Esophagus mucosa (tissue), 1 donor: Measurements from ENCODE around the gene DNAH14. TPM values are rescaled to one million over a fixed set of nuclear protein-coding genes. Genes with fewer than 3 reads are reported as not detected.
A peak's percentile ranks its signal among the peaks of the same experiment; 100 is the strongest.
"Not testable (repeated sequence)": the region's sequence is repeated elsewhere in the genome, so short reads cannot be mapped to it uniquely, and the experiment has no call there.

Source experiments
- ATAC-seq: fragments of 200-7000 bp; cut with Tn5 transposase; one replicate; pipeline ENCODE4 v1.9.1; 2020
- total RNA-seq: library from RNA; stranded (reverse); gene quantifications from one replicate; pipeline ENCODE4 v1.2.4, GENCODE V29; 2023
- donor health status: DM: yes; HTN: yes; CAD: no.

The DNAH14 gene
- total RNA-seq, 1 donor from 2014 or later, result 5.9 TPM

DNA sequence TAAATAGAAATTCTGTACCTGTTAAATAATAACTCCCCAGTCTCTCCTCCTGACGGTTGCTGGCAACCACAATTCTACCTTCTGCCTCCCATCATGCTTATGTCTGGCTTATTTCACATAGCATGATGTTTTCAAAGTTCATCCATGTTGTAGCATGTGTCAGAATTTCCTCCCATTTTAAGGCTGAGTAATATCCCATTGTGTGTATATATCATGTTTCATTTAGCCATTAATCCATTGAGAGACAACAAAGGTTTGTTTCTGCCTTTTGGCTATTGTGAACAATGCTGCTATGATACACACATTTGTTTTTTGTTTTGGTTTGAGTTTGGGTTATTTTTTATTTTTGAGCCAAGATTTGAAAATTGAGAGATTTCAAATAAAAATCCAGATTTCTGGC lies 426.4 kb downstream of the DNAH14 start:
- ATAC-seq, result no peak

DNA sequence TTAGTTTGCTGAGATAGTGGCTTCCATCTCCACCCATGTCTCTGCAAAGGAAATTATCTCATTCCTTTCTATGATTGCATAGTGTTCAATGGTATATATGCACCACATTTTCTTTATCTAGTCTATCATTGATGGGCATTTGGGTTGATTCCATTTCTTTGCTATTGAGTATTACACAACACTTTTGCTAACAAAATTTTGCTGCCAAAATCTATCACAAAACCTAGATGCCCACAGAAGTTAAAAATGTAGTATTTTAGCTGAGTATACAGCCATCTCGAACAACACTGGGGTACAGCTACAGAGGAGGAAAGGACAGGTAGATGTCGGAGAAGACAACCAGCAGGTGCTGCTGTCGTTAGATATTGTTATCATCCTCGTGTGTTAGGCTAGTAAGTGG lies 430.6 kb downstream of the DNAH14 start:
- ATAC-seq, result no peak

DNA sequence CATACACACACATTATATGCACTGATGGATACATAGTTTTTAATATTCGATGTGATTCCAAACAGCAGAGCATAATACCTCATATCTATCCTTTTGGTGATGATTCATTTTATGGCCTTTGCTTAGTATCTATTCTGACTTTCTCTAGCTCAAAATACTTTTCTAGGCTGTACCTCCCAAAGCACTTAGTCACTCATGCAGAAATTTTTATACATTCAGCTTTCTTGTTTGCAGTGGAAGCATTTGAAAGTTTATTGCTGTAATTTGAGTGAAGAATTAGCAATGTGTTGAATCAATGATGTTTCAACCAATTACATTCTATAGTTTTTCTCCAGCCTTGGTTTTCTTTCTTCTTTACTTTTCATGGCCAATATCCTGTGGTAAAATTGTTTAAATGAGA lies 431.7 kb downstream of the DNAH14 start:
- no peak for ATAC-seq

DNA sequence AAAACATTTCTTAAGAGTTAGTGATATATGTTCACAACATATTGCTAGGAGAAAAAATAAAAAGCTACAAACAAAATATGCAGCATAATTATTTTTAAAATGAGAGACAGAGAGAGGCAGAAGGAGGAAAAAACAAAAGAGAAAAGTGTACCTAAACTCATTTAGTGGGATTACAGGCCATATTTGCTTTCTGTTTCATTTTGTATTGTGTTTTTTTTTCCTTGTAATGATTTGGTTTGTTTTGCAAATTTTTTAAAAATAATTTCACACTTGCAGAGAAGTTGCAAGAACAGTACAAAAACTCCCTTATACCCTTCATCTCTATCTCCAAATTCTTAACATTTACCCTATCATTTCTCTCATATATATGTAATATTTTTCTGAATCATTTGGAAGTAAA lies 433.3 kb downstream of the DNAH14 start:
- no peak for ATAC-seq

DNA sequence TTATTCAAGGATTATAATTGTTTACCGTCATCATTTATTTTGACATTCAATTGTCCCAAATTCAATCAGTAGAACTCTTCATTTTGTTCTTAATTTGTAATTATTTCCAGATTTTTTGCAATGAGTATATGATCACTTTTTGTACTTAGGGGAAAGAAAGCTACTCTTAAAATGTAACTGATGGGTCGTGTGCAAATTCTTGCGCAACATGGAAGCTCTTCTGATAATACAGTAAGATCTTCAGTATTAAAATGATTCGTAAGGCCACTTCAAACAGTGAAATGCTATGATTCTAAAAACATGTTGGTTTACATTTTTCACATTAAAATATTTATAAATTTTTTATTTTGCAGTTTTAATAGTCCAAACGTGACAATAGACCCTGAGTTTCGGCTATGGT lies 435.0 kb downstream of the DNAH14 start:
- no peak for ATAC-seq

DNA sequence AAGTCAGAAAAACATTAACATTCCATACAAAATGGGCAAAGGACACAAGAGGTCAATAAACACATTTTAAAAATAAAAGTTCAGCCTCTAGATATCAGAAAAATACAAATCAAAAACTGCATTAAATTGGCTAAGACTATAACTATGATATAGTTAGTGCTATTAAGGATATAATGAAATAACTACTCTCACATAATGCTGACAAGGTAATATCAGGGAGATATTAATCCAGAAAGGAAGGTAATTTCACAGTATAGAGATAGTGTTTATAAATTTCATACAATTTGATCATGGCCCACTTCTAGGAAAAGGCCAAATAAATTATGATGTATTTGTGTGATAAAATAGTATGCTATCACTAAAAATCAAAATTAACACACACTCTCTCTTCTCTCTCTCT lies 436.5 kb downstream of the DNAH14 start:
- ATAC-seq, result no peak

DNA sequence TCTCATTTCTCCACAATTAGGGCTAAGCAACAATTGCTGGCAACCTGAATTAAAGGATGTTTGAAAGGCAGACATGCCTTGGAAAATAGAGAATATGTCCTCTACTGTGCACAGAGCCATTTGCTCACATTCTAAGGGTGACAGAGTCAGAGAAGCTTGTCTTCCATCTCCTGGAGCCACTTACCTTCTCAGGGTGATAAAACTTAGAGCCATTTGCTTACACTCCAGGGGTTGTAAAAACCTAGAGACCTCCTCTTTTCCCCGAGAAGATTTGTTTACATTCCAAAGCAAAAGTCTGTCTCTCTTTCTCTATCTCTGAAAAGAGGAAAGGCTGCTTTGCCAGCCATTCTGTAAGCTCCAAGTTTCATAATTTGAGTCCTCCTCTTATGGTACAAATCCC lies 437.1 kb downstream of the DNAH14 start:
- ATAC-seq, result no peak

DNA sequence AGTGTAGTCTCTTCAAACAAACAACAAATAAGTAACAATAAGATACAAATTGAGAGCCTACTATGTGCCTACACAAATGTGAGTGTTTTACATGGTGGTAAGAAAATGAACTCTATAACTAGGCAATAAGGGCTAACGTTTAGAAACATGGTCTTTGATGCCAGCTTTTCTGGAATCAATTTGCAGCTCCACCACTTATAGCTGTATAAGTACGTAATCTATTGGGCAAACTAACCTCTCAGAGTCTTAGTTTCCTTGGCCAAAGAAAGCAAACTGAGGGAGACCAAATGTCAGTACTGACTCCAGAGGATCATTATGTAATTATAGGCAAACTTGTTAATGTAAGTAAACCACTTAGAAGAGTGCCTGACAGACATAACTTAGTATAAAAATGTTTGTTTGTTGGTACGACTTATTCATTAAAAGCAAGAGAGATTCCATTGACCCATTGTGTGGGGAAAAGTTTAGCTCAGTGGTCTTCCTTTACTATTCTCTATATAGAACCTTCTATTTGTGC lies 438.6 kb downstream of the DNAH14 start:
- no peak for ATAC-seq

DNA sequence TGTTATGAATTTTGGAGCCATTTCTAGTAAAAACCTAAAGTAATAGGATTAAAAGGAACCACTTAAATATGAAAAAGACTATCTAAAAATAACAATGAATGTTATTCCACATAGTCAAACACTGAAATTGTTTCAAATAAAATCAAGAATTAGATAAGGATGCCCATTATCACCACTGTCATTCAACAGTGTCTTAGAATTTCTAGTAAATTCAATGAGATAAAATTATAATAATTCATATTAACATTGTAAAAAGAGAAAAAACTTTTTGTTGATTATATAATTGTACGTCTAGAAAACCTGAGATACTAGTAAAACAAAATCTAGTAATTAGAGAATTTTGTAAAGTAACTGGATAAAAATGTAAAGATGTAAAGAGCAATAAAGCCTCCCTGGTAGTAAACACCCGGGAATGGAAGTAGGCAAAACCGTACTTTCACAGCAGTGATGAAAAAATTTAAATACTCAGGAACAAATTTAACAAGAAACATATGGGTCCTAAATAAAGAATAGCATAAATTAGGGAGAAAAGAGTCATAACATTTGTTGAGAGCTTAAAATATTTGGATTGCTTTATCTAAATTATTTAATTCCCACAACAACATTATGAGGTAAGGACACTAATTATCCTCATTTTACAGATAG lies 442.0 kb downstream of the DNAH14 start:
- ATAC-seq, result no peak

DNA sequence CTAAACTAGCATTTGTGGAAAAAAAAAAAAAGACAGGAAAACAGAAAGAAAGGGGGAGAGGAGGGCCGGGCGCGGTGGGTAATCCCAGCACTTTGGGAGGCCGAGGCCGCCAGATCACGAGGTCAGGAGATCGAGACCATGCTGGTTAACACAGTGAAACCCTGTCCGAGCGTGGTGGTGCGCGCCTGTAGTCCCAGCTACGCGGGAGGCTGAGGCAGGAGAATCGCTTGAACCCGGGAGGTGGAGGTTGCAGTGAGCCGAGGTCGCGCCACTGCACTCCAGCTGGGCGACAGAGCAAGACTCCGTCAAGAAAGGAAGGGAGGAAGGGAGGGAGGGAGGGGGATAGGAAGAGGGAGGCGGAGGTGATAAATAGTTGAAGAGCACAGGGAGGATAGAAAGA lies 443.7 kb downstream of the DNAH14 start:
- no peak for ATAC-seq

DNA sequence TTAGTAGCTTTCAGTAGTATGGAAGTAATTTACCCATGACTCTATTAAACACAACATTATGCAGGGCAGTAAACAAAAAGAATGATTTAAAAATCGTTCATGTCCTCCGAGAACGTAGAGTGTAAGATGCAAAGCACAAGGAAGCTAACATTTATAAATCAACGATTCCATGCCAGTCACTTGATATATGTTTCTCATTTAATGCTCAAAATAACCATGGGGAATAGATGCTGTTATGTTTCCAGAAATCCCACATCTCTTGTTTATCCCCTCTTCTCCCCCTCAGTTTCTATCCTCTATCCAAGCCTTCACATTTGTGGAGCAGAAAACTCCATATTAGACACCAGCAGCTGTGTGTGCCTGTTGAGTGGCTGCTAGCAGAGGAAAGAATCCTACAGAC lies 445.5 kb downstream of the DNAH14 start:
- ATAC-seq, result no peak

DNA sequence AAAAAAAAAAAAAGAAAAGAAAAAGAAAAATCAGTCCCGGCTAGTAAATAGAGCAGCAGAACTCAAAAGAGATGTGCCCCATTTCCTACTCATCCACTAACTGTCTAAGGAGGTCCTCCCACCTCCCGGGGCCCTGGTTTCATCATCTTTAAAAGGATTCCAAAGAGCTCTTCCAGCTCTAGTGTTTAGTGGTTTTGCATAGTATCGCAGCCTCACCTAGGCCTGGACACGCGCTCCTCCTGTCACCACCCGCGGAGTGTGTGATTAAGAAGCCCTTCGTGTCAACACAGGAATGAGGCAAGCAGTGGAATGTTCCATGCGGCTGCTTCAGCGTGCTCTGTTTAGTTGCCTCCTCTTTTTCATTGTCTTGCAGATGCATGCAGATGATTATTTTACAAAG lies 449.4 kb downstream of the DNAH14 start:
- ATAC-seq, result peak; percentile 99

DNA sequence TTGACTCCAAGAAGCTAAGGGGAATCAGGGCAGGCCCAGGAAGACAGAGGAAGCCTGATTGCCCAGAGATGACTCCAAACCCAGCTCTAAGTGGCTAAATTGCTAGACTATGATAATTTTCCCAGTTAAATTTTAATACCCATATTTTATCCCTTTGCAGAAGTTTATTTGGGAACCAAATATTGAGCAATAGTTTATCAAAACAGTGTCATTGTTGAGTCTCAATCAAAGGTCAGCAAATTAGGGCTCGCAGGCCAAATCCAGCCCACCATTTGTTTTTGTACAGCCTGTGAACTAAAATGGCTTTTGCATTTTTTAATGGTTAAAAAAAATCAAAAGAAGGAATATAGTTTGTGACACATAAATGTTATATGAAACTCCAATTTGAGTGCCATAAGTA lies 451.2 kb downstream of the DNAH14 start:
- ATAC-seq, result no peak

DNA sequence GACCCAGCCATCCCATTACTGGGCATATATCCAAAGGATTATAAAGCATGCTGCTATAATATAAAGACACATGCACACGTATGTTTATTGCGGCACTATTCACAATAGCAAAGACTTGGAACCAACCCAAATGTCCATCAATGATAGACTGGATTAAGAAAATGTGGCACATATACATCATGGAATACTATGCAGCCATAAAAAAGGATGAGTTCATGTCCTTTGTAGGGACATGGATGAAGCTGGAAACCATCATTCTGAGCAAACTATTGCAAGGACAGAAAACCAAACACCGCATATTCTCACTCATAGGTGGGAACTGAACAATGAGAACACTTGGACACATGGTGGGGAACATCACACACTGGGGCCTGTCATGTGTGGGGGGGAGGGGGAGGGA lies 457.4 kb downstream of the DNAH14 start:
- not testable (repeated sequence) for ATAC-seq

DNA sequence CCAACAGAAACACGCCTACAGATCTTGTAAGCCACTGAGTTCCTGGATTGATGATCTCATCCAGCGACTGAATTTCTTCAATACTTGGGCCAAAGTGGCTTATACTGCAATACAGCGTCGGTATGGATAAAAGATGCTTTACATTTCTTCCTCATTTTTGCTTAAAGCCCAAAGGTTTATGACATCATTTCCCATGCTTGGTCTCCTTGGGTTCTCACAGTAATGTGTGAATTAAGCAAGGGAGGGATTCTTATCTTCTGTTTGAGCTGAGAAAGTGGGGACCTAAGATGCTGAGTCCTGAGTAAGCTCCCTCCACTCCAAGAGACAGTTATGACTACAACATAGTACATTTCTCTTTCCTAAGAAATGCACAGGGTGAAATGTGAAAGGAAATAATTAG lies 458.9 kb downstream of the DNAH14 start:
- ATAC-seq, result no peak

DNA sequence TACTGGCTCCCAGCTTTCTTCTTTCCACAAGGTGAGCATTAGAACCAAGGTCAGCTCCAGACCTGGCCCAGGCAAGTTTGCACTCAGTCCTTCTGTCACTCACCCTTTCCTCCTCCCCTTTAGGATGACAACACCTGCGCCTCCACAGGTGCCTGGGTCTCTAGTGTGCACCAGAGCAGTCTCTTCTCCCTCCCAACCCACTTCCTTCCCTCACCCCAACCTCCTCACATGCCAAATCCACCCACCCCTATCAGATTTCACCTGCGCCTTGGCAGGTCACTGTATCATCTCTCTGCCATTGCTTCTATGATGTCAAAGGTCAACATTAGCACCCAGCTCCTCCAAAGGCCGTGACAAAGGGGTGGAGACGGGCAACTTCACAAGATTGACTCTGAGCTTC lies 460.4 kb downstream of the DNAH14 start:
- no peak for ATAC-seq

DNA sequence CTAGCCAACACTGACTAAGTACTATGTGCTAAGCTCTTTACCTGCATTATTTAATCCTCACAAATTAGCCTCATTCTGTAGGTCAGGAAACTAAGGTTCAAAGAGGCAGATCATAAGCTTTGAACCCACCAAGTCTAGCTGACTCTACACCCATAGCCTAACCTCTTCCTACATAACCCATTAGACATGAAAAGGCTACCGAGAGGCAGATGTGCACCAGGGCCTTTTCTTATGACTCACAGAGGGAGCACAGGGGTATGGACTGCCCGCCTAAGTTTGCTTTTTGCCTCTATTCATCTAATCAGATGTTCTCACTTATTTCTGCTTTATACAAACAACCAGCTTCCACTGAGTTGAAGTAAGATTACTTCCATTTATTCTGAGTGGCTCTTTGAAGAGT lies 466.9 kb downstream of the DNAH14 start:
- no peak for ATAC-seq

DNA sequence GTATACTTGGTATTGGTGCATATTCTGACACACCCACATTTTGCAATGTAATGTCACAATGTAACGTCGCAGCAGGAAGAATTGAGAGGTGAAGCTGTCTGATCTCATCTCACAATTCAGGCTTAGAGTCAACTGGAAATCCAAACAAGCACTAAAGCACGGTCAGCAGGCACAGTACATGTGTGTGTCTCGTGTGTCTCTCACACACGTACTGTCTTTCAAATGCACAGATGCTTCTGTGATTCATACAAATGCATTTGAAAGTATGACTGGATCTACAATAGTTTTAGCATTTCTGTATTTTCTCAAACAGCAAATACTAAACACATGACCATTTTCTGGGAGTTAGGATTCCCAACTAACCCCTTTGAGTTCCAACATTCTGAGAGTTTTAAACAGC lies 471.5 kb downstream of the DNAH14 start:
- peak; percentile 45 for ATAC-seq

DNA sequence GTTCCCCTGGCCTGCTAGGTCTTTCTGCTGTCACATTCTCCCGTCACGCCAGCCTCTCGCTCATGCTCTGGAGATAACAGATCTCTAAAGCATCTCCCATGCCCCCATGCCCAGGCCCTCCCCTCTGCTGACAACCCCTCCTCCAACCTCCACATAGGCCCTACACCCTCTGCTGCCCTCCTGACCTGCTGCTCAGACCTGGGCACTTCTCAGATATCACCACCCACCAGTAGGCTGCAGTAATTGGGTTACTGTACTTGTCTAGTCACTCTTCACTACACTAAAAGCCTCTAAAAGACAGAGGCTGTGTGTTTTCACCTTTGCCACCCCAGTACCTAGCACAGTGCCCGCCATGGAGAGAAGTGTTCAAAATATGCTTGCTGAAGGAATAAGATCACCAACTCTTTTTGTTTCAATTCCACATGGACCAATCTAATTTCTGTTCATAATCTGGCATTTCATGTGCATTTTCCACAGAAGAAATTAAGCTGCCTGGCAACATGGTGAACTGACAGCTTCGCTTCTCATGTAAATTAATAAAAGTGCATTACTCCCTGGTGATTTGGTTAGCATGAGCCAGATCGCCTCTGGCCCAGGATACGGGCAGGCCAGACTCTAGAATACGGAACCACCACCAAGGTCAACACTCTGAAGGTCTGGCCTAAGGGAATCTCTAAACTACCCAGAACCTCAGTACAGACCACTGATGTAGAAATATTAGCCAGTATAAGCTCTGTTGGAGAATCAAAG lies 477.7 kb downstream of the DNAH14 start:
- peak; percentile 28 for ATAC-seq

DNA sequence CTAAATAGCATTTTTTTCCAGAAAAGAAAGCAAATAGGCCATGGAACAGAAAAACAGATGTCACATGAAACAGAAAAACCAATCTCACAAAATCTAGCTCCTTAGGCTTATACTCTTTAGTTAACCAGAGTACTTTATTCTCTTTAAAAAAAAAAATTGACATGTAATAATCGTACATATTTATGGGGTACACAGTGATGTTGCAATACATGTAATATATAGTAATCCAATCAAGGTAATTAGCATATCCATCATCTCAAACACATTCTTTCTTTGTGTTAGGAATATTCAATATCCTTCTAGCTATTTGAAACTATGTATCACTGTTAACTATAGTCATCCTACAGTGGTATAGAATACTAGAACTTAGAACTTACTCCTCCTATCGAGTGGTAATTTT lies 478.3 kb downstream of the DNAH14 start:
- no peak for ATAC-seq

DNA sequence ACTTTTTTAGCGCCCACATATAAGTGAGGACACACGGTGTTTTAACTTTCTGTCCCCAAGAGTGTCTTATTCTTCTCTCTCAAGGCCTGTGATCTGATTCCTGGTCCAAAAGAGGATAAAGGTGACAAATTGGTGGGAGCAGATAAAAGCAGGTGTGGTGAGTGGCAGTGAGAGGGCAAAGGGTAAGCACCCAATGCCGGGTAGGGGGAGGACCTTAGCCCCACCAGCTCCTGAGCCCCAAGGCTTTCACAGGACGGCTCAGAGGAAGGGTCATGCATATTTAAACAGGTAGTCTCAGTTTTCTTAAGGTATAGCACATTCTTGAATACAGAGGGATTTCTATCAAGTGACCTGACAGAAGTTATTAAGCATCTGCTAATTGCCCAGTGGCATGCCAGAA lies 478.8 kb downstream of the DNAH14 start:
- no peak for ATAC-seq

DNA sequence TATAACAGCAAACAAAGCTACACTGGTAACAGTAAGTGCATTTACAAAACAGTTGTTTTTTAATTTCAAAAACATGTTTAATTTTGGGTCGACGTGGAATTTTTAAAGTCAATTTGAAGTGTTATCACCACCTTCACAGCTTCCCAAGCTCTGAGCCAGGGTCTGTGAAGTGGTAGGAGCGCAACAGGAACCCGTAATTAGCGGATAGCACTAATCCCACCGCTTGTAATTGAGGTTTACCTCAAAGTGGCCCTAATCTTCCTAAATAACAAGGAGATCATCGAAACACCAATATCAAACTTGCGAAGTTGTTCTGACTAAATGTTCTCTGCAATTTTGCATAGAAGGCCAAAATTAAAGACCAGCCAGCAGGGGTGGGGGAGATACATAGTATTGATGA lies 479.6 kb downstream of the DNAH14 start:
- ATAC-seq, result no peak

DNA sequence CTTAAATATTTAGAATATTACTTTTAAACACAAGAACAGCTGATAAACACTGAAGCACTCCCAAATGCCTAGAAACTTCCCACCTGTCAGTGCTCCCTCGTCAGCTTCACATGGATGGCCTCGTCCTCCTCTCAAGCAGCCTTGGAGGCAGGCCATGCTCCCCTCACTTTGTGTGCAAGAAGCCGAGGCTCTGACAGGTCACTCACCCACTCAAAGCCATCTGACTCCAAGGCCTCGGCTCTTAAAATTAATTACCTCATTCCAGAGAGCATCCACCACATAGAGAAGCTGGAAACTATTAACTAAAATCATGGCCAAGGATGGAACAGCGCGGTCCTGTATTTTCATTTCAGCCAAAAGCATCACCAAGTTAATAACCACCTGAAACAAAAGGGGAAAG lies 480.6 kb downstream of the DNAH14 start:
- ATAC-seq, result no peak

DNA sequence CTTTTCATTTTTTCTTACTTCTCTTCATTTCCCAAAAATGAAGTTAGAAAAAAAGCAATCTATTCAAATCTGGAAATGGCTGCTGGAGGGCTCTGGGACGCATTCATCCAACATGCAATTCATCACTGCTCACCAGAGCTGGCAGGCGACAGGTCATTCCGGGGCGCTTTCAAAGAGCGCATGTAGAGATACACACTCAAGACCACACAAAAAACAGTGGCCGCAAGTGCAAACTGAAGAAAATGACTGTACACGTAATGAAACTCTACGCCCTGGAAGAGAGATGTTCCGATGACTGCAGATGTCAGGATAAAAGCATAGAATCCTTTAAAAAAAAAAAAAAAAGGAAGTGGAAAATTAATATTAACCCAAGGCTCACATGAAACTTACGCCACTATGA lies 482.8 kb downstream of the DNAH14 start:
- ATAC-seq, result no peak
